Measurements from ENCODE around the gene TRPT1.

Gene TRPT1

DNA sequence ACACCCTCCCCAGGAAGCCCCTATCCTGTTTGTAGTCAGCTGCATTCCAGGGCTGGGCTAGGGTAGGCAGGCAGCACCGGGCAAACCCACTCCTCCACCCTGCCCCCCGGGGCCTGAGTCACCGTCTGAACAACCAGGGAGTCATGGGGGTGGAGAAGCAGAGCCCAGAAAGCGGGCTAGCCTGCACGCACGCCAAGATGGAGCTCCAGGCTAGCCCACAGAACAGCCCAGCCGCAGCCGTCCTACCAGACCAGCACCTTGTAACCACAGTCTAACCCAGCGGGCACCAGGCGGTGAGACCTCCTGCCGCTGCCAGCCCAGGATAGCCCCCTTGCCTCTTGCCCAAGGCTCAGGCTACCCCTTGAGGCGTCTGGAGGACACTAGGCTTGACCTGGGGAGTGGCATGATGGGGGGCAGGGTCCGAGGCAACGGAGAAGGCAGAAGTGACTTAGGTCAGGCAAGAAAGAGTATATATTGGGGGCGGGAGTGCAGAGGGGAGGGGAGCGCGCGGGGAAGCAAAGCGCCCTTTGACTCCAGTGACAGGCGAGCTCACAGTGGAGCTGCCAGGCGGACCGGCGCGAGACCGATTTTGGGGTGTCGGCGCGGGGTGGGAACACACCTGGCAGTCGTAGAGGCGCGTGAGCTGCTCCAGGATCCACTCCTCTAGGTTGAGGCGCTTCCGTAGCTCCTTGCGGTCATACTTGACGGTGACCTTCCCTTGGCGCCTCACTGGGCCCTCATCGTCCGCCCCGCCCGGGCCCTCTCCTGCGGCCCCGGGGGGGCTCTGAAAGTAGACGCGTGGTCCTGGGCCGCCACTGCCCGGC is 20.0 kb upstream of the TRPT1 start:
- DNase-seq (ENCODE audit: low read depth in 3 of 3, low spot score in 1 of 3): peak; percentile 50 to 72 (median 63)

DNA sequence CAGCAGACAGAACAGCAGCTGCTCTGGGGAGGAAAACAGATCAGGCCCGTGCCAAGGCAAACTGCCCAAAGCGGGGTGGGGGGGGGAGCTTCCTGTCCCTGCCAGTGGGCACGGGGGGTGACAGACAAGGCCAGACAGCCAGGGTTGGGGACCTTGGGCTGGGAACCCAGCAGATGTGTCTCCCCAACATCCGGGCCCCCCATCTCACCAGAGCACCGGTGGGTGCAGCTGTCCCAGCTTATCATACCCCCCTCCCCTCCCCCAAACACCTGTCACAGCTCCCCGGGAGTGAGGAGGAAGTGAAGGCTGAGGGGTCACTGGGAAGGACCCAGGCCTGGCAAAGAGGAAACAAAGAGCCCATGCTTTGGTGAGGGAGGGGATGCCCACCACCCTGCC is 19.4 kb upstream of the TRPT1 start:
- DNase-seq (ENCODE audit: low read depth in 3 of 3, low spot score in 1 of 3): peak in 2 of 3 donors; percentile 33 to 60

DNA sequence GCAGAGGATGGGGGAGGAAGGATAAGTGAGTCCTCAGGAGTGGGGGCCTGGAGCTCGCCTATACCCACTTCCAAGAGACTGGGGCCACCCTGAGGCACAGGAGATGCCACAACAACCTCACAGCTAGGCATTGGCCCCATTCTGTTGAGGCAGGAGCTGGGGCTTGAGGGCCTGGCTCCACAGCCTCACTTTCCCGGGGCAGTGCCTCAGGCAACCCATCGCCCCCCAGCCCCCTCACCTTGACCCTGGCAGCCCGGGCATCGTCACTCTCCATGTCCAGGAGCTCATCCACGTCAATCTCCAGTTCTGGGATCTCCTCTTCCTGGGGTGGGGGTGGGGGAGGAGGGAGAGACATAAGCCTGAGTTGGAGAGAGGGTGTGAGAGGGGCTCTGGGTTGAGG is 19.0 kb upstream of the TRPT1 start:
- DNase-seq (ENCODE audit: low read depth in 3 of 3, low spot score in 1 of 3): no peak

DNA sequence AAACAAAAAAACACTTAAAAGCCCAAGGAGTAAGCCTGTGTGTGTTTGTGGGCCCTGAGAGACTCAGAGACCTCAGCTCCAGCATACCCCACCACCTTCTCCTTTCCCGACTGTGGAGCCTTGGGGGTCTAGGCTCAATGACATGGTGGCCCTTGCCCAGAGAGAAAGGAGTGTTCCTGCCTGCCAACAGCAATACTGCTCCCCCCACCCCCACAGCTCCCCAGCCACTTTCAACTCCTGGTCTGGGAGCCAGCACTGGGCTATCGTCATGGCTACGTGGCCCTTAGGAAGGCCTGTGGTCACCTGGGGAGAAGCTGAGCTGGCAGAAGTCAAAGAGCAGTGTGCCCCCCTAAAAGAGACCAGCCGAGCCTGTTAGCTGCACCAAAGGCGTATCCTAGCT is 18.1 kb upstream of the TRPT1 start:
- DNase-seq (ENCODE audit: low read depth in 3 of 3, low spot score in 1 of 3): no peak

DNA sequence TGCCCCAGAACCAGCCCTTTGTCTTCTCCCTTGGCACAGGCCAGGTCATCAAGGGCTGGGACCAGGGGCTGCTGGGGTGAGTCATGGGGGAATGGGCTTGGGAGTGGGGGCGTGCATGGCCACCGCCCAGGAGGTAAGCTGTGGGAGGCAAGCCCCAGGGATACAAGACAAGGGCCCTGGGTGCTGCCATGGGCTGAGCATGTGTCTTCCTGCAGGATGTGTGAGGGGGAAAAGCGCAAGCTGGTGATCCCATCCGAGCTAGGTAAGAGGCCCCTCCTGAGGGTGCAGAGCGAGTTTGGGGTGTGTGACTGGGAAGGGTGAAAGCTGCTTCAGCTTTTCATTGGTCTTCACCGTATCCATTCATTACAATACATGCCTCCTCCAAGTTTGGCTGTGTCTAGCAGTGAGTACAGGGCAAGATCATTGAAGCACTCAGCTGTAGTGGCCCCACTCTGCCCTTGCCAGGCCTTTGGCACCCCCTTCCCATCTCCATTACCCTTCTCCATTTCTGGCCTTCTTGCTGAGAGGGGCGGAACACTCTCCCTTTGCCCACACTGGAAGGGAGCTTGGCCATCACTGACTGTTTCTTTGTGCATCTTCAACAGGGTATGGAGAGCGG is 17.4 kb upstream of the TRPT1 start:
- DNase-seq (ENCODE audit: low read depth in 3 of 3, low spot score in 1 of 3): no peak

DNA sequence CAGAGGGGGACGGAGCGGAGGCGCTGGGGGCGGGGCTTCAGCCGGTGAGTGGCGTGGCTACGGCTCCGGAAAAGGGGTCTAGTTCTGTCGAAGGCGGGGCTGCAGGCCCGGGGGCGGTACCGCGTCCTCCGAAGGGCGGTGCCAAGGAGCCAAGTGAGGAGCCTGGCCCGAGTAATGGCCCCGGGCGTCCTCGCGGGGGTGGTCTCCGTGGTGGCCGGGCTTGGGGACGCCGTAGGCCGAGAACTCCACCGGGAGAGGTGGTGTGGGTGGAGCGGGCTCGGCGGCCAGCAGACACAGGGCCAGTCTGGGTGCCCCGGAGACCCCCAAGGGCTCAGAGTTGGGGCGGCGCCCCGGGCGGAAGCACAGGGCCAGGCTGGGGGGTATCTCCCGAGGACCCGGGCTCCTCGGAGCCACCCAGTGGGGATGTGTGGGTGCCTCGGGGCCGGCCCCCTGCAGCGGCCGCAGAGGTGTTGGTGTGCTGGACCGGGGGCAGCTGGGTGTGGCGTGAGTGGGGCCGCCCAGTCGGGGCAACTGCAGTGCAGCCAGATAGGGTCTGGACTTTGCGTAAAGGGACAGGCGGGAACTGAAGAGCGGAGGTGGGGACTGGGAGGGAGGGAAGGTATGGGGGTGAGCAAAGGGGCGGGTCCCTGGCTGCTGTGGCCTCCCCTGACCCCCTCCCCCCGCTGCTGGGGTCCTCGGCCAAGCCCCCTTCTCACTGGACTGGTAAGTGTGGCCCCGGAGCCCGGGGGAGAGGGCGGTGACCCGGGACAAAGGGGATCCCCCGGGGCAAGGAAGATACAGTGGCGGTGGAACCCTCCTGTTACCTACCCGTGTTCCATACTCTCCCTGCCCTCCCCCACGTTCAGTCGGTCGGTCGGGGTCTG is 15.7 kb upstream of the TRPT1 start:
- peak in 1 of 3 donors; percentile 100 for DNase-seq (ENCODE audit: low read depth in 3 of 3, low spot score in 1 of 3)

DNA sequence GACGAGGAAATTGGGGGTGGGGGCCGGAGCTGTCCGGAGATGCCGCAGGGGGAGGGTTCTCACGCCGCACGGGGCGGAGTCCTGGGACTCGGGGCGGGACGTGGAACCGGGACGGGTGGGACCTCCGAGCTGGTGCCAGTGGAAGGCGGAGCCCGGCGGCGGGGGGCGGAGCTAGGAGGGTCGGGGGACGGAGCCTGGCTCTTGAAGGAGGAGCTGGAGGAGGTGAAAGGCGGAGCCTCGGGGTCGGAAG is 15.2 kb upstream of the TRPT1 start:
- peak in 2 of 3 donors; percentile 100 for DNase-seq (ENCODE audit: low read depth in 3 of 3, low spot score in 1 of 3)

DNA sequence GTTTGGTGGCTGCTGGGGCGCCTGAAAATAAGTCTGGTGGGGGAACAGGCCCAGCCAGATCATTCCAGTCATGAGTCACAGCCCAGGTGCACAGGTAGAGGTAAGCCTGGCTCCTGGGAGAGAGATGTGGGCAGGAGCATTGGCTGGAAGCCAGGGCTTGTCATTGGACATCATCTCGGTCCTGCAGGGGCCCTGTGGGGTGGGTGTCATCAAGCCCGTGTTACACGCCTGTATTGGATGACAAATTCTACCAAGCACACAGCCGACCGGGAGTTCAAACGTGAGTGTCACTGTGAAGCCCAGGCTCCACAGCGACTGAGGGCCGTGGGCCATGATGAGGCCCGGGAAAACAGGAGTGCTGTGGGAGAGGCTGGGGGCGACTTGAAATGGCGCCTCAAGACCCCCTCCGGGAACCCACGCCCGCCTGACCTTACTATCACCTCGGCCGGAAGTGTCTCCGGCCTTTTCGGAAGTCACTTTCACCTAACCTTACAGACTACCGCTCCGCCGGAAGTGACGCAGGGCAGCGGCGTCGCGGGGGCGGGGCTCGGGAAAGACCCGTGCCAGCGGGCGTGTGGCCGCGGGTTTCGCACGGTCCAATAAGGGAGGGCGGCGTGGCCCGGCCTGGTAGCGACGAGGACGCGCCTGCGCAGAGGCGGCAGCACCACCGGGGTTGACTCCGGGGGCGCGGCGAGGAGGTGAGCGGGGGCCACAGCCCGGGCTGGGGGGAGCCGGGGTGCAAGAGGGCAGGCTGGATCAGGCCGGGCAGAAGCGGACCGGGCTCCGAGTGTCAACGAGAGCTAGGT is 14.7 kb upstream of the TRPT1 start, which contains the start of gene FKBP2:
Gene FKBP2 (plus strand): TSS at position 661 of the 806 bp plus-strand sequence. CDS start 1,293 bp downstream, outside the sequence.
- peak; percentile 95 to 97 (median 97) for DNase-seq (ENCODE audit: low read depth in 3 of 3, low spot score in 1 of 3)

DNA sequence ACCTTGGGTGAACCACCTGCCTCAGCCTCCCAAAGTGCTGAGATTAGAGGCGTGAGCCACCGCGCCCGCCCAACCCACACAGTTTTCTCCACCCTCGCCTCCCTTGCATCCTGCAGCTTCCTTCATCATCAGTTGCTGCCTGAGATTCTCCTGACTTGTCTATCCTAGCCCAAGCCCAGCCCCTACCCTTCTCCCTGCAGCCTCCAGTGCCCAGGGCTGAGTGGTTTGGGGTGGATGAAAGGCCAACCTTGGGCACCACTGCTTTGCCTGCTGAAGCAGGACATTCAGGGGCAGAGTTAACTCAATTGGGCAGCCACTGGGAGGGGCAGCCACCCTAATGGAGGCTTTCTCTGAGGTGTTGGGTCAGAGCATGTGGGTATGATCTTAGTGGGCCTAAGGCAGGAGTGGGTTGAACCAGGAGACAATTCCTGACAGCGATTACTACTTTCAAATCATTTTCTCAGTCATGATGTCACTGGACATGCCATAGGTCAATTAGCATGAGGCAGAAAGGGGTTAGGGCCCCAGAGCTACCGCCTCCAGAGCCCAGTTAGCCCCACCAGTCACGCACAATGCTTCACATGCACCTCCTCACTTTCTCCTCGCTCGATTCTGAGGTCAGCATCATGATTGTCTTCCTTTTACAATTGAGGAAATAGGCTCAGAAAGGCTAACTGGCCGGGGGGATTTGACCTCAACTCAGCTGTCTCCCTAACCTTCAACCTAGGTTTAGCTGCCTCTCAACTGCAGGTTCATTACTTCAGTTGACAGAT is 13.9 kb upstream of the TRPT1 start:
- no peak for DNase-seq (ENCODE audit: low read depth in 3 of 3, low spot score in 1 of 3)

DNA sequence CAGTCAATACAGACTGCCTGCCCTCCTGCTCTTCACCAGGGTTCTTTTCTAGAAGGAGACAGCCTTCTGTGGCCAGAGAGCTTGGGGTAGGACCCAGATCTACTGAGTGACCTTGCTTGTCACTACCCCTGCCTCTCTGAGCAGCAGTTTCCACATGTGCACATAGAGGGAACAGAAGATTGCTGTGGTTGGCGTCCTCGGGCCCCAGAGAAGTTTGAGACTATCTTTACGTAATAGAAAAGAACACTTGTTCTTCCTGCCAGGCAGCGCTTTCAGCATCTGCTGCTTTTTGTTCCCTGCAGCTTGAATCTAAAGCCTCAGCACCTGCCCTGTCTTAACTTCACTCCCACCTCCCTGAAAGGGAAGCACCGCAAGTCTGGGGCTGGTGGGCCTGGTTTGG is 13.0 kb upstream of the TRPT1 start:
- DNase-seq (ENCODE audit: low read depth in 3 of 3, low spot score in 1 of 3): no peak

DNA sequence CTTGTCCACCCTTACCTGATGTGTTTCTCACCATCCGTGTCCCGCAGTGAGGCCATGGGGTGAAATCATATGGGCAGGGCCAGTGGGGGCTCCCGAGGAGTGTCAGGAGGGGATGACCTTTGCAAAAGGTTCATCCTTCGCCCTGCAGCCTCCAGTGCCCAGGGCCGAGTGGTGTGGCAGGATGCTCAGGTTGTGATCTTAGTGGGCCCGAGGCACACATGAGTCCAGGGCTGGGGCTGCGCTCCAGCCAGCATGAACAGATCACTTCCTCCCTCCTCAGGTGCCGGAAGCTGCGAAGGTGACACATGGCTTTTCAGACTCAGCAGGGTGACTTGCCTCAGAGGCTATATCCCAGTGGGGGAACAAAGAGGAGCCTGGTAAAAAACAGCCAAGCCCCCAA is 12.1 kb upstream of the TRPT1 start:
- DNase-seq (ENCODE audit: low read depth in 3 of 3, low spot score in 1 of 3): no peak

DNA sequence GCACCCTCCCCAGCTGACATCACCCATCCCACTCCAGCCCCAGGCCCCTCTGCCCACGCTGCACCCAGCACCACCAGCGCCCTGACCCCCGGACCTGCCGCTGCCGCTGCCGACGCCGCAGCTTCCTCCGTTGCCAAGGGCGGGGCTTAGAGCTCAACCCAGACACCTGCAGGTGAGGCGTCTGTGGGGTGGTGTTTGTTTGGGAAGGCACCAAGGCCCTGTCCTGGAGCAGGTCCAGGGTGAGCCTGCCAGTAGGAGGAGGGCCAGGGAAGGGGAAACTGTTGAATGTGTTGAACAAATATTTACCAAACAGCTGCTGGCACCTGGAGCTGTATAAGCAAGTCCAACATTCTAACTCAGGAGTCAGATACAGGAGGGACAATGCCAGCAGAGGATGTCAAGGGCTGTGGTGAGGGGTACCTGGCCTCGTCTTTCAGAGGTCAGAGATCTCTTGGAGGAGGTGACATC is 11.5 kb upstream of the TRPT1 start:
- DNase-seq (ENCODE audit: low read depth in 3 of 3, low spot score in 1 of 3): no peak

DNA sequence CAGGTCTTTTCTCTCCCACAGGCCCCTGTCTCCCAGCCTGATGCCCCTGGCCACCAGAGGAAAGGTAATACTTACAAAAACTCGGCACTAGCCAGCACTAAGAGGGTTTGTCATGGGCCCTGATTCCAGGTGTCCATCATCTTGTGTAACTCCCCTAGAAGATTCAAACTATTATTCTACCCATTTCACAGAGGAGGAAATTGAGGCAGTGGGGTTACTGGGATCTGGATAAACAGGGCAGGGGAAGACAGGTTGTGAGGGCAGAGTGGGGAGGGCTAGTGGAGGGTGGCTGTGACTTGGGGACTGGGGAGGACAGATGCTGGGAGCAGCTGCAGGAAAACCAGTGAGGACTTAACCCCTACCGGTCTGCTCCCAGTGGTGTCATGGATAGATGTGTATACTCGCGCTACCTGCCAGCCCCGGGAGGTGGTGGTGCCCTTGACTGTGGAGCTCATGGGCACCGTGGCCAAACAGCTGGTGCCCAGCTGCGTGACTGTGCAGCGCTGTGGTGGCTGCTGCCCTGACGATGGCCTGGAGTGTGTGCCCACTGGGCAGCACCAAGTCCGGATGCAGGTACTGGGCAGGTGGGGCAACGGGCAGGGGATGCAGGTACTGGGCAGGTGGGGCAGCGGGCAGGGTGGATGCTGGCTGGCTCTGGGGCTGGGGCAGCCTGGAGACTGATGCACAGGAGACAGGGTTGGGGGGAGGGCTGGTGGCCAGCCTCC is 9.6 kb upstream of the TRPT1 start:
- DNase-seq (ENCODE audit: low read depth in 3 of 3, low spot score in 1 of 3): no peak

DNA sequence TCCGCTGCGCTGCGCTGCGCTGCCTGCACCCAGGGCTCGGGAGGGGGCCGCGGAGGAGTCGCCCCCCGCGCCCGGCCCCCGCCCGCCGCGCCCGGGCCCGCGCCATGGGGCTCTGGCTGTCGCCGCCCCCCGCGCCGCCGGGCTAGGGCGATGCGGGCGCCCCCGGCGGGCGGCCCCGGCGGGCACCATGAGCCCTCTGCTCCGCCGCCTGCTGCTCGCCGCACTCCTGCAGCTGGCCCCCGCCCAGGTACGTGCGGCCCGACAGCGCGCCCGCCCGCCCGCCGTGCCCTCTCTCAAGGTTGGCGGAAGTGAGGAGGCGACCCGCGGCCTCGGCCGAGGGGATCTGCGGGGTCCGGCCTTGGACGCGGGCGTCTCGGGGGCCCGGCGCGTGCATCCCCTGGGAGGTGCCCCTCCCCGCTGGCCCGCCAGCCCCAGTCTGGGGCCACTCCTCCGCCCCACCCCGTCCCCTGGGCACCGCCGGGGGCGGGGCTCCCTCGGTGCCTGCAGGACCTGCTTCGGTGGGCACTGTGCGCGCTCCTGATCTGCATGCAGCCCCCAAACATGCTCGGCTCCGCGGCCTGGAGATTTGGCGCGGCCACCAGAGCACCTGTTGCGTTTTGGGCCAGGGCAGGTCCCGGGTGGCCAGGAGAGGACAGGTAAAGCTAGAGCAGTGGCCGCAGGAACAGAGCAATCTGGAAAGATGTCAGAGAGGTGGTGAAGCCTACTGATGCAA is 8.8 kb upstream of the TRPT1 start:
- no peak for DNase-seq (ENCODE audit: low read depth in 3 of 3, low spot score in 1 of 3)

DNA sequence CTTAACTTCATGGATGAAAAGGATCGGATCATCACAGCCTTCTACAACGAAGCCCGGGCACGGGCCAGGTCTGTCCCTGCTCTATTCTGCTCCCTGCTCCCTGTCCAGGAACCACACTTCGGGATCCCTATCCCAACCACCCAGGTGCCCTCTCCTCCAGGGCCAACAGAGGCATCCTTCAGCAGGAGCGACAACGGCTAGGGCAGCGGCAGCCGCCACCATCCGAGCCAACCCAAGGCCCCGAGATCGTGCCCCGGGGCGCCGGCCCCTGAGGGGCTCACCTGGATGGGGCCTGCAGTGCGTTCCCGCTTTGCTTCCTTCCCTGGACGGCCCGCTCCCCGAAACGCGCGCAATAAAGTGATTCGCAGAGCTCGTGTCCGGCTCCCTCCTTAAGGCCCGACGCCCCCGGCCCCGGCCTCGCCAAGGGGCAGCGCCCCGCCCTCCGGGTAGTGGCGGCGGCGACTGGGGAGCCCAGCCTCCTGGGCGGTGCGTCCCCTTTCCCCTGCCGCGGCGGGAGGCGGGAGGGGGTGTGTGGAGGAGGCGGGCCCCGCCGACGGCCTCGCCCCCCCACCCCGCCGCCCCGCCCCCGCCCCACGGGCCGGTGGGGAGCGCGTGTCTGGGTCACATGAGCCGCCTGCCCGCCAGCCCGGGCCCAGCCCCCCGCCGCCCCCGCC is 8.1 kb upstream of the TRPT1 start, which contains the start of gene VEGFB:
Gene VEGFB (plus strand): TSS at position 672 of the 674 bp plus-strand sequence. CDS start 250 bp downstream, outside the sequence.
- peak in 2 of 3 donors; percentile 57 to 63 for DNase-seq (ENCODE audit: low read depth in 3 of 3, low spot score in 1 of 3)

DNA sequence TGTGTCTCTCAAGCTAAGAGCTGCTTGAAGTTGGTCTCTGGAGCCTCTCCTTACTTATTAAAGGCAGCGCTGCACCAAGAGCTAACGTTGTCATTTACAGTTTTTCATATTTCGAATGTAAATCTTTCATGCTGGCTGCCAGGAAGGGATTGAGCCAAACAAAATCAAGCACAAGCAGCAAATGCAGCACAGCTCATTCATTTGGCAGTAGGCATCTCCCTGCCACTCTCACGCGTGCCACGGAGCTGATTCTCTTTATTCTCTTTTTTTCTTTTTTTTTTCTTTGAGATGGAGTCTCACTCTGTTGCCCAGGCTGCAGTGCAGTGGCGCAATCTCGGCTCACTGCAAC is 7.0 kb upstream of the TRPT1 start:
- DNase-seq (ENCODE audit: low read depth in 3 of 3, low spot score in 1 of 3): no peak

DNA sequence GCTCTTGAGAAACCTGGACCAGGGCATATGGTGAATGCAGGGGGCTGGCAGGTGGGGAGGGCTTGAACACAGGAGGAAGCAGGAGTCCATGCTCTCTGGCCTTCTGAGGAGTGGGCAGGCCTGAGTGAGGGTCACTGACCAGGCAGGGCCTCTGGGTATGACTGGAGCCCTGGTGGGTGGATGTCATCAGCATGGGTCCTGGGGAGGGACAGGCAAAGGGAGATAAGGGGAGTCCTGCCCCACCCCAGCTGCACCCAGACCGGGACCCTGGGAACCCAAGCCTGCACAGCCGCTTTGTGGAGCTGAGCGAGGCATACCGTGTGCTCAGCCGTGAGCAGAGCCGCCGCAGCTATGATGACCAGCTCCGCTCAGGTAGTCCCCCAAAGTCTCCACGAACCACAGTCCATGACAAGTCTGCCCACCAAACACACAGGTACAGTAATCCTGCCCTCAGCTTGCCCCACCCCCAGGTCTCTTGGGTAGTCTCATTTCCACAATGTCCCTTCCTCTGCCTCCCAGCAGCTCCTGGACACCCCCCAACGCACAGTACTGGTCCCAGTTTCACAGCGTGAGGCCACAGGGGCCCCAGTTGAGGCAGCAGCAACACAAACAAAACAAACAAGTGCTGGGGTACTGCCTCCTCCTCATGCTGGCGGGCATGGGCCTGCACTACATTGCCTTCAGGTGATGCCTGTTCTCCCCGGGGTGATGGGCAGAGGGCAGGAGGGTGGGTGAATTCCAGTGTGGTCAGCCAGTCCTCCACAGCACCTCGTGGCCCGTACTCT is 6.4 kb upstream of the TRPT1 start:
- DNase-seq (ENCODE audit: low read depth in 3 of 3, low spot score in 1 of 3): no peak

Data from stimulated activated CD4-positive, alpha-beta T cell treated with anti-CD3 and anti-CD28 coated beads, TNF-alpha, amount 100 ng/mL, for 1 hour (primary cell).